ENCODE measurements around the gene PRX. TPM values are rescaled to one million over a fixed set of nuclear protein-coding genes. Genes with fewer than 3 reads are reported as not detected.

Gene PRX
- total and polyA plus RNA-seq, 9 of the 15 experiments (the other 6 are each of a cell fraction or from before 2014, with no cell fraction given) = 0.65 to 3.5 (median 1.7) TPM; not detected in 2

- H4K20me1 ChIP-seq (replicated peaks; ENCODE audit: control insufficient read depth, insufficient read depth, low read length) = 0 out of 2 replicates have a peak, but pooled peaks cover 5% of the 10 kb centered on the region
- FAIRE-seq (peak; percentile 46), ATAC-seq (no peak), DNase-seq (ENCODE audit: extremely low read depth in 1 of 4, low spot score in 3 of 4) (no peak)
- no peaks in the 10 kb centered on the region for H3K9me3 ChIP-seq (replicated peaks; ENCODE audit: control insufficient read depth, insufficient read depth, low read depth, low read length)
- ChIA-PET CTCF (ENCODE audit: low intra/inter-chr PET ratio) (no interaction called here), POLR2A (interaction anchor here (0.6 kb wide), 1 partner anchor 170 kb away, joined by 4 read pairs; no protein-coding TSS in a partner anchor)
- no peak overlapping the region for H3K4me2 ChIP-seq (ENCODE audit: insufficient read depth, low read length)
- no peak overlapping the region for H3K9ac ChIP-seq (ENCODE audit: insufficient read depth in 1 of 2, low read depth in 2 of 2, low read length in 2 of 2)
- no peaks in the 10 kb centered on the region for H3K79me2 ChIP-seq (ENCODE audit: control insufficient read depth, insufficient read depth, low read length)
- peaks cover 25% of the 10 kb centered on the region; the same call in 2 of the 3 replicates for H3K36me3 ChIP-seq (ENCODE audit: control insufficient read depth, insufficient read depth, low read length)
- H3K4me1 ChIP-seq (replicated peaks in 1 of 2; ENCODE audit: control insufficient read depth in 2 of 2, insufficient read depth in 2 of 2, low read length in 2 of 2) = peaks cover 0 to 30% of the 10 kb centered on the region in 2 experiments; a peak in 1 of 5 replicates
- no peak for TF ChIP-seq ZNF184 (CRISPR knock-in tag; IDR thresholded peaks at IDR 0.05)
- H3K9me1 ChIP-seq (ENCODE audit: control insufficient read depth, insufficient read depth, low read length) = no peaks in the 10 kb centered on the region
- no peak overlapping the region; the same call in 2 of the 3 replicates for H3K27ac ChIP-seq (ENCODE audit: extremely low read depth, low read depth, low read length)
- intact Hi-C loops (cut with micrococcal nuclease) = no loop called here
- 78% methylated on average over 2 of the region's 2 CpGs for WGBS (ENCODE audit: insufficient coverage, low coverage, missing lambda C conversion rate)
- H3K4me3 ChIP-seq = no peak overlapping the region
- in situ Hi-C loops (cut with MboI) = no loop called here
- H3K27me3 ChIP-seq (ENCODE audit: control insufficient read depth in 2 of 2, insufficient read depth in 2 of 2, low read length in 2 of 2) = no peaks in the 10 kb centered on the region
- H2AFZ ChIP-seq (ENCODE audit: low read depth, low read length) = no peak overlapping the region
- BruUV-seq (replicated peaks) = no TSS peak
Observed at GRCh38 chr19:40378509-40378908, 34.7 kb downstream of the PRX start.

GRCh38 chr19:40377876-40378385 lies 35.2 kb downstream of the PRX start:
- H3K9ac ChIP-seq (ENCODE audit: insufficient read depth in 1 of 2, low read depth in 2 of 2, low read length in 2 of 2) = no peak overlapping the region
- no peaks in the 10 kb centered on the region for H3K9me1 ChIP-seq (ENCODE audit: control insufficient read depth, insufficient read depth, low read length)
- H2AFZ ChIP-seq (ENCODE audit: low read depth, low read length) = no peak overlapping the region
- FAIRE-seq (no peak), DNase-seq (ENCODE audit: extremely low read depth in 1 of 4, low spot score in 3 of 4) (no peak), ATAC-seq (no peak)
- H4K20me1 ChIP-seq (replicated peaks; ENCODE audit: control insufficient read depth, insufficient read depth, low read length) = 0 out of 2 replicates have a peak, but pooled peaks cover 5% of the 10 kb centered on the region
- no peaks in the 10 kb centered on the region for H3K79me2 ChIP-seq (ENCODE audit: control insufficient read depth, insufficient read depth, low read length)
- WGBS (ENCODE audit: insufficient coverage, low coverage, missing lambda C conversion rate) = 89% methylated on average over 16 of the region's 25 CpGs
- intact Hi-C loops (cut with micrococcal nuclease) = no loop called here
- peaks cover 0 to 31% of the 10 kb centered on the region in 2 experiments; a peak in 3 of 5 replicates for H3K4me1 ChIP-seq (replicated peaks in 1 of 2; ENCODE audit: control insufficient read depth in 2 of 2, insufficient read depth in 2 of 2, low read length in 2 of 2)
- TSS peak; percentile 91 for BruUV-seq (replicated peaks)
- TF ChIP-seq ZBTB12 (CRISPR knock-in tag; IDR thresholded peaks at IDR 0.05) = no peak
- TF ChIP-seq ASH1L (IDR thresholded peaks at IDR 0.05; ENCODE audit: borderline replicate concordance, low read depth, partially characterized antibody) = no peak
- TF ChIP-seq TFAP4 (CRISPR knock-in tag; IDR thresholded peaks at IDR 0.05; ENCODE audit: borderline replicate concordance) = no peak
- TF ChIP-seq ZBTB1 (CRISPR knock-in tag; IDR thresholded peaks at IDR 0.05; ENCODE audit: borderline replicate concordance, low read depth) = no peak
- TF ChIP-seq DDX20 (tag; IDR thresholded peaks at IDR 0.05; ENCODE audit: low read depth) = no peak
- 0 out of 2 replicates have a peak, but pooled peaks have one; percentile 19 for TF ChIP-seq POLR2G (IDR thresholded peaks at IDR 0.05; ENCODE audit: low read depth, low read length)
- TF ChIP-seq ZNF280A (IDR thresholded peaks at IDR 0.05; ENCODE audit: low read depth, partially characterized antibody) = no peak
- peaks cover 27% of the 10 kb centered on the region; the same call in 2 of the 3 replicates for H3K36me3 ChIP-seq (ENCODE audit: control insufficient read depth, insufficient read depth, low read length)
- H3K27ac ChIP-seq (ENCODE audit: extremely low read depth, low read depth, low read length) = no peak overlapping the region
- POLR2A ChIA-PET = interaction anchor here (0.6 kb wide), 1 partner anchor 169 kb away, joined by 4 read pairs; no protein-coding TSS in a partner anchor
- no peak overlapping the region for H3K4me2 ChIP-seq (ENCODE audit: insufficient read depth, low read length)
- H3K9me3 ChIP-seq (replicated peaks; ENCODE audit: control insufficient read depth, insufficient read depth, low read depth, low read length) = no peaks in the 10 kb centered on the region
- in situ Hi-C loops (cut with MboI) = no loop called here
- no peak overlapping the region for H3K4me3 ChIP-seq
- no peaks in the 10 kb centered on the region for H3K27me3 ChIP-seq (ENCODE audit: control insufficient read depth in 2 of 2, insufficient read depth in 2 of 2, low read length in 2 of 2)
- CTCF ChIA-PET (ENCODE audit: low intra/inter-chr PET ratio) = no interaction called here
